Measurements from ENCODE around the gene DMWD. TPM values are rescaled to one million over a fixed set of nuclear protein-coding genes. Genes with fewer than 3 reads are reported as not detected.

Gene DMWD
- total and polyA plus RNA-seq, 2 of the 13 experiments (the other 11 are each of a cell fraction or from before 2014, with no cell fraction given), result 10.3 to 14.9 TPM

- TF ChIP-seq ZNF280D (CRISPR knock-in tag; IDR thresholded peaks at IDR 0.05), result no peak
- TF ChIP-seq SRSF1 (optimal IDR thresholded peaks at IDR 0.05; ENCODE audit: low read depth, low read length), result no peak
- TF ChIP-seq ZNF607 (CRISPR knock-in tag; IDR thresholded peaks at IDR 0.05; ENCODE audit: borderline replicate concordance), result no peak
- TF ChIP-seq ZNF782 (CRISPR knock-in tag; IDR thresholded peaks at IDR 0.05; ENCODE audit: borderline replicate concordance), result peak; percentile 51; the same call in 1 of the 2 replicates
- 0 out of 2 replicates have a peak, but pooled peaks have one; percentile 32 for TF ChIP-seq SAFB2 (CRISPR knock-in tag; IDR thresholded peaks at IDR 0.05; ENCODE audit: borderline replicate concordance, low read depth)
- no peak for TF ChIP-seq CREB1 (IDR thresholded peaks at IDR 0.05)
- no peak for TF ChIP-seq CREB1 (CRISPR knock-in tag; IDR thresholded peaks at IDR 0.05)
- TF ChIP-seq HOXA5 (CRISPR knock-in tag; IDR thresholded peaks at IDR 0.05), result no peak
- no peak for TF ChIP-seq ZNF646 (CRISPR knock-in tag; IDR thresholded peaks at IDR 0.05)
- no peak; the same call in 1 of the 2 replicates for TF ChIP-seq ZNF639 (CRISPR knock-in tag; conservative IDR thresholded peaks at IDR 0.05)
- TF ChIP-seq SALL1 (CRISPR knock-in tag; IDR thresholded peaks at IDR 0.05), result peak; percentile 59; the same call in 1 of the 2 replicates
- TF ChIP-seq KAT2B (IDR thresholded peaks at IDR 0.05; ENCODE audit: borderline replicate concordance, low read depth, low read length), result no peak
- no peak for TF ChIP-seq ZBTB20 (CRISPR knock-in tag; IDR thresholded peaks at IDR 0.05; ENCODE audit: borderline replicate concordance, low read depth)
- TF ChIP-seq MAFK (conservative IDR thresholded peaks at IDR 0.05 in 1 of 2, IDR thresholded peaks at IDR 0.05 in 1 of 2; ENCODE audit: low read length in 2 of 2), result no peak
- no peak; the same call in 1 of the 2 replicates for TF ChIP-seq MXD1 (CRISPR knock-in tag; IDR thresholded peaks at IDR 0.05)
- TF ChIP-seq REL (CRISPR knock-in tag; conservative IDR thresholded peaks at IDR 0.05), result no peak
- TF ChIP-seq RCOR2 (CRISPR knock-in tag; IDR thresholded peaks at IDR 0.05), result no peak
- peak; percentile 93 for TF ChIP-seq GABPB1 (CRISPR knock-in tag; IDR thresholded peaks at IDR 0.05)
These were observed at the start of gene DMWD (continued) for GRCh38 chr19:45792470-45793177.
